Brain microvascular endothelial cell (primary cell): ENCODE data around the gene ARSG.
"Not testable (repeated sequence)": the region's sequence is repeated elsewhere in the genome, so short reads cannot be mapped to it uniquely, and the experiment has no call there.

ENCODE experiments used
- DNase-seq: peaks from one replicate; pipeline ENCODE4 v3.0.0-alpha.2; 2020
- H3K27ac ChIP-seq: fragments of 250-450 bp; sonication (Bioruptor Pico); 2 replicates; pipeline ENCODE4 v1.5.1; 2020; ENCODE audit warnings: mild to moderate bottlenecking, moderate library complexity
- H3K27me3 ChIP-seq: fragments of 250-450 bp; sonication (Bioruptor Pico); replicated peaks from 2 replicates; pipeline ENCODE4 v1.5.1; 2020; ENCODE audit warnings: mild to moderate bottlenecking
- H3K36me3 ChIP-seq: fragments of 250-450 bp; sonication (Bioruptor Pico); replicated peaks from 2 replicates; pipeline ENCODE4 v1.5.1; 2020; ENCODE audit warnings: mild to moderate bottlenecking
- H3K4me3 ChIP-seq: 2 replicates; pipeline ENCODE4 v1.5.1; 2011; ENCODE audit warnings: low read depth, mild to moderate bottlenecking, control low read depth, low read length, moderate library complexity
- CTCF ChIP-seq: IDR thresholded peaks from 2 replicates; pipeline ENCODE4 v1.5.1; 2011; ENCODE audit warnings: low read depth, mild to moderate bottlenecking, moderate library complexity, low read length, control low read depth, inconsistent platforms; ENCODE audit errors: missing control alignments
- in situ Hi-C: cut with HindIII; loops from 2 replicates; pipeline ENCODE4 v1.10.0; 2017; ENCODE audit warnings: low sequenced_read_pairs, low pct_ligation_motif_present

The ARSG gene

DNA sequence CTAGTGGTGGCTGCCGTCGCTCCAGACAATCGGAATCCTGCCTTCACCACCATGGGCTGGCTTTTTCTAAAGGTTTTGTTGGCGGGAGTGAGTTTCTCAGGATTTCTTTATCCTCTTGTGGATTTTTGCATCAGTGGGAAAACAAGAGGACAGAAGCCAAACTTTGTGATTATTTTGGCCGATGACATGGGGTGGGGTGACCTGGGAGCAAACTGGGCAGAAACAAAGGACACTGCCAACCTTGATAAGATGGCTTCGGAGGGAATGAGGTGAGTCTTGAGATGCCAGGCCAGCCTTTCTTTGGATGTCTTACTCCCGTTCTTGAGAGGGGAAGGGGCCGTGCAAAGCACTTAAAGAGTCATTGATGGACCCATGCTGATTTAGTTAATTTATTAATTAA is 16.1 kb downstream of the ARSG start:
- no peak for DNase-seq
- Histone ChIP-seq H3K27me3 (no peaks in the 10 kb centered on the region), H3K27ac (no peak overlapping the region), H3K4me3 (no peak overlapping the region), H3K36me3 (no peaks in the 10 kb centered on the region)
- in situ Hi-C loops = no loop called here
- no peak for TF ChIP-seq CTCF

DNA sequence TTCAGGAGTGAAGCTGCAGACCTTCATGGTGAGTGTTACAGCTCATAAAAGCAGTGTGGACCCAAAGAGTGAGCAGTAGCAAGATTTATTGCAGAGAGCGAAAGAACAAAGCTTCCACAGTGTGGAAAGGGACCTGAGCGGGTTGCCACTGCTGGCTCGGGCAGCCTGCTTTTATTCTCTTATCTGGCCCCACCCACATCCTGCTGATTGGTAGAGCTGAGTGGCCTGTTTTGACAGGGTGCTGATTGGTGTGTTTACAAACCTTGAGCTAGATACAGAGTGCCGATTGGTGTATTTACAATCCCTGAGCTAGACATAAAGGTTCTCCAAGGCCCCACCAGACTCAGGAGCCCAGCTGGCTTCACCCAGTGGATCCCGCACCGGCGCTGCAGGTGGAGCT is 17.2 kb downstream of the ARSG start:
- H3K36me3 ChIP-seq, DNase-seq, in situ Hi-C loops, H3K27ac ChIP-seq, H3K4me3 ChIP-seq, H3K27me3 ChIP-seq: not testable (repeated sequence)

- in situ Hi-C loops = not testable (repeated sequence)
Observed at GRCh38 chr17:68309066-68309670, 17.9 kb downstream of the ARSG start.

DNA sequence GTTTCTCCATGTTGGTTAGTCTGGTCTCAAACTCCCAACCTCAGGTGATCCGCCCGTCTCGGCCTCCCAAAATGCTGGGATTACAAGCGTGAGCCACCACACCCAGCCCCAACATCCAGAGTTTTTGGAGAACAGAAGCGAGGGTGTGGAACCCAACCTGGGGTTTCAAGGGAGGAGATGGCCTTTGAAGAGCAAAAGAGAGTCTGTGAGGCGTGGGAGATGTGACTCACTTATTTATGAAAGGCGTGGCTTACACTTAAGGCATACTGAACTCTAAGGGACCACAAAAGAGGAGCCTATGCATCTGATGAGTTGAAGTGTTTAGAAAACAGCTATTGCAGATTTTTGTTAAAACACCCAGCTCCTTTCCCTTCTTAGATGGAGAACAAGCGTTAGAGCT is 18.9 kb downstream of the ARSG start:
- no peak overlapping the region for H3K27ac ChIP-seq
- no peaks in the 10 kb centered on the region for H3K27me3 ChIP-seq
- H3K36me3 ChIP-seq = no peaks in the 10 kb centered on the region
- TF ChIP-seq CTCF = no peak
- H3K4me3 ChIP-seq = no peak overlapping the region
- DNase-seq = no peak
- in situ Hi-C loops = no loop called here

More at GRCh38 chr17:68309066-68309670, 17.9 kb downstream of the ARSG start:
- H3K36me3 ChIP-seq, DNase-seq, H3K27ac ChIP-seq, H3K27me3 ChIP-seq, H3K4me3 ChIP-seq: not testable (repeated sequence)

GRCh38 chr17:68314916-68315535 is 23.7 kb downstream of the ARSG start:
- no peak for TF ChIP-seq CTCF
- Histone ChIP-seq H3K4me3 (no peak overlapping the region), H3K36me3 (no peaks in the 10 kb centered on the region), H3K27me3 (no peaks in the 10 kb centered on the region), H3K27ac (no peak overlapping the region)
- no peak for DNase-seq
- in situ Hi-C loops = no loop called here

DNA sequence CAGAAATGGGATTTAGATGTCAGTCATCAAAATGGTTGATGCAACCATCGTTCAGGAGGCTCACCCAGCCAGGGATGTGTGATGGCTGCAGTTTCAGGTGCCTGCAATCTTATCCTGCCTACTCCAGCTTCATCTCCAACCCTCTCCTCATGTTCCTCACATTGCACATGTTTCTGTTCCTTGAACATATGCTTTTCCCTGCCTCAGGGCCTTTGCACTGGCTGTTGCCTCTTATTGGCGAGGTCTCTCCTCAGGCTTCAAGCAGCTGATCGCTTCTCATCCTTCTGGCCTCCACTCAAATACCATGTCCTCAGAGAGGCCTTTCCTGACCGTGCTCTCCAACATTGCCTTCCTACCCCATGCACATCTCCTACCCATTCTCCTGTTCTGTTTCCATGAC is 24.6 kb downstream of the ARSG start:
- H3K27me3 ChIP-seq = no peaks in the 10 kb centered on the region
- no peak for TF ChIP-seq CTCF
- no peak overlapping the region for H3K27ac ChIP-seq
- DNase-seq = no peak
- H3K4me3 ChIP-seq = no peak overlapping the region
- H3K36me3 ChIP-seq = no peaks in the 10 kb centered on the region
- in situ Hi-C loops = no loop called here

DNA sequence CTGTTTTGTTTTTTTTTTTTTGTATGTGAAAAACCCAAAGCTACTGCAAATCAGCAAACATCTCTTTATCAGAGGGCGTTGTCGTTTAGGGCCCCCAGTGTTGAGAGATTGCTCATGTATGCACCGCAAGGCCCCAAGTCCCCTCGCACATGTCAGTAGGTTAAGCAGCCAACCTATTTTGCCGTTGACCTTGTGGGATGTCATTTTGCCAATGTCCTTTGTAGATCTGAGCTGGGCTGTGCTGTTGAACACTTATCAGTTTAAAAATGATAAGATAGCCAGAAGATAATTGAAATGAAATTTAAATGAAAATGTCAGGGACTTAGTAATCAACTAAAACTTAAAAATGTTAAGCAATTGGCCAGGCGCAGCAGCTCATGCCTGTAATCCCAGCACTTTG is 26.2 kb downstream of the ARSG start:
- no peaks in the 10 kb centered on the region for H3K36me3 ChIP-seq
- H3K27ac ChIP-seq = no peak overlapping the region
- in situ Hi-C loops = no loop called here
- no peak for DNase-seq
- no peak overlapping the region for H3K4me3 ChIP-seq
- TF ChIP-seq CTCF = no peak
- no peaks in the 10 kb centered on the region for H3K27me3 ChIP-seq
